Measurements from ENCODE around the gene DOC2B.

Gene DOC2B

DNA sequence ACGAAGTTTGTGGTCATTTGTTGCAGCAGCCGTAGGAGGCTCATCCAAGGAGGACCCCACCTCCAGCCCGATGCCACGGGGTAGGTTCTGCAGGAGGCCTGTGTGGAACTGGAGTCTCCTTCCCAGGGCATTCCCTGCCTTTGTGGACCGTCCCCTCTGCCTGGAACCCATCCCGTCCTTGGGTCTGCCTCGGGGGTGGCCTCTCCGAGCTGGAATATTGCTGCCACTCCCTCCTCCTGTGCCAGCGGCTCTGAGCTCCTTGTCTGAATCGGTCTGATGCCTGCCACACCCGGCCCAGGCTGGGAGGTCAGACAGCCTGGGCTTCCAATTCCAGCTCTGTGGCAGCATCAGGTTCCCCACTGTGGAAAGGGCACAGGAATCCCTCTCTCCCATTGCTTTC is 18.8 kb downstream of the DOC2B start:
- DNase-seq (ENCODE audit: low spot score) = no peak

DNA sequence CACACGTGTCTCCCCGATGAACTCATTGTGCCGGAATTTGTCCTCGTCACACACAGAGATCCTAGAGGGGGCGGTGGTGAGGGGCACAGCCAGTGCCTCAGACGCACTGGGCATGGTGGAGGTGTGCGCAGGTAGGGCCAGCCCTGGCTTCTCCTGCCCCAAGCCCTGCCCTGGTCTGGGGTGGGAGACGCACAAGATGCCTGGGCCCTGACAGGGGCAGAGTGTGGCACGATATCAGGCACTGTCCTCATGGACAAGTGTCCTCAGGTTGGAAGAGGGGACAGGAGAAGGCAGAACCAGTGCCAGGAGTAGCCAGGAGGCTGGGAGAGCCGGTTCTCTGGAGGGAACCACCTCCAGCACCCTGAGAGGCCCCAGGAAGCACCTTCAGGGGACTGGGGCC is 20.0 kb downstream of the DOC2B start:
- DNase-seq (ENCODE audit: low spot score) = no peak

DNA sequence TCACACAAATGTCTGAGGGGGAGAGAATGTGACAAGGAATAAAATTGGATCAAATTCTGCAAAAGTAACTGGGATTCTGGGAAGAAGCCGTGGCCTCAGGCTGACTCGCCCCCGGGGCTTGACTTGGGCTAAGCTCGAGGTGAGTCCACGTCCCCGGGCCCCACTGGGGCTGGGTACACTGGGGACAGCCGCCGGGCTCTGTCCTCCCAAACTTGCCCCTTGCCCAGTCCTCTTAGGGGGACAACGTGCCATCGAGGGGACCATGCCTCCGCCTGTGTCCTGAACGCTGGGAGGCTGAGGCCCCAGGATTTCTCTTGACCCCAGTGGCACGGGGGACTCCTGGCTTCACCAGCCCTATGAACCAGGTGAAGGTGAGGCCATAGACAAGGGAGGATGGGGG is 21.1 kb downstream of the DOC2B start:
- no peak for DNase-seq (ENCODE audit: low spot score)

GRCh38 chr17:159609-160008 is 21.8 kb downstream of the DOC2B start:
- no peak for DNase-seq (ENCODE audit: low spot score)

DNA sequence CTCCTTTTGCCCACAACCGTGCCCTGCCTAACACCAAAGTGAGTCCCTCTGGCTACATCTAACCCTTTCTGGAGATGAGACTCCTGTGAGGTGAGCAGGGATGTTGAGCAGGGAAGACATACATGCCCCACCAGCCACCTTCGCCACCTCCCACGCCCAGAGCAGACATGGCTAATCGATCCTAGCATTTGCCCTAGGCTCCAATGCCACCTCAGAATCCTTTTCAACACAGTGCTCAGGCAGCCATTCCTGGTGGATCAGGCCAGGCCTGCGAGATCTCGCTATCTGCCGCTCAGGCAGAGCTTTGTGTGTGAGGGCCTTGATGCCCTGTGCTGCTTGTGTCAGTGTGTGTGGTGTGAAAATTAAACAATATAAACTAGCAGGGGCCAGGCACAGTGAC is 23.1 kb downstream of the DOC2B start:
- no peak for DNase-seq (ENCODE audit: low spot score)

DNA sequence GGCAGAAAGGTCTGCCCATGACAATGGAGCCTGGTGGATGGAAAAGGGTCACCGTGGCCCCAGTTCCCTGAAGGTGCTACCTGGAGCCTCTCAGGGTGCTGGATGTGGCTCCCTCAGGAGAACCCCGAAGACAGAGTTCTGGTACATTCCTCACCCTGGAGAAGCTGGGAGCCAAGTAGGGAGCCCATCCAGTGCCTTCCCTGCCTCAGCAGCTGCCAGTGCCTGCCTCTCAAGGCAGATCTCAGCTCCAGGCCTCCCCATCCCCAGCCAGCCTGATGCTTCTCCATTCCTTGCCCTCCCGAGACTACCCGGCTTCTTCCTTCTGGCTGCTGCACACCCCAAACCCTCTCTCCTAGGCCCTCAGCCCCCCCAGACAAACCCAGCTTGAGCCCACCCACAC is 23.5 kb downstream of the DOC2B start:
- no peak for DNase-seq (ENCODE audit: low spot score)

DNA sequence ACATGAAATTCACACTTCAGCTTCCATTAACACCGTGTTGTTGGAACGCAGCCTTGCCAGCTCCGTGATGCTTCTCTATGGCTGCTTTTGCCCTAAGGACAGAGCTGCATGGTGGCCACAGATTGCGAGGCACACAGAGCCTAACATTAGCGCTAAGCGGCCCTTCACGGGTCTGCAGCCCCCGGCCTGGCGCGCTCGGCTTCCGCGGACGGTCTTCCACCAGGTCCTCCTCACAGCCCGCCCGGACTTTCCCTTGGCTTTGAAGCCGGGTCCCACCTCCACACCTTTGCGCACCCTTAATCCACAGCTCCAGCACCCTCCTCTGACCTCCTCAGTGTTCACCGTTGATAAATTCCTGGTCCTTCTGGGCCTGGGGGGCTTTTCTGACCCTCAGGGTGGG is 24.5 kb downstream of the DOC2B start:
- DNase-seq (ENCODE audit: low spot score) = no peak

- no peak for DNase-seq (ENCODE audit: low spot score)
Observed at GRCh38 chr17:156094-156621, 25.3 kb downstream of the DOC2B start.

GRCh38 chr17:155576-155975 is 25.9 kb downstream of the DOC2B start:
- no peak for DNase-seq (ENCODE audit: low spot score)

DNA sequence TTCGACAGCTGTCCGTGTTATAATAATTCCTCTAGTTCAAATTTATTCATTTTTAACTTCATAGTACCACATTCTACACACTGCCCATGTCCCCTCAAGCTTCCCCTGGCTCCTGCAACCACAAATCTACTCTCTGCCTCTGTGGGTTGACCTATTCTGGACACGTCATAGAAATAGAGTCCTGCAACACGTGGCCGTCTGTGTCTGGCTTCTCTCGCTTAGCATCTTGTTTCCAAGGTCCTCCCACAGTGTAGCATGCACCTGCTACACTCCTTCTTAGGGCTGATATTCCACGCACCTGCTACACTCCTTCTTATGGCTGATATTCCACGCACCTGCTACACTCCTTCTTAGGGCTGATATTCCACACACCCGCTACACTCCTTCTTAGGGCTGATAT is 27.6 kb downstream of the DOC2B start:
- DNase-seq (ENCODE audit: low spot score) = no peak

DNA sequence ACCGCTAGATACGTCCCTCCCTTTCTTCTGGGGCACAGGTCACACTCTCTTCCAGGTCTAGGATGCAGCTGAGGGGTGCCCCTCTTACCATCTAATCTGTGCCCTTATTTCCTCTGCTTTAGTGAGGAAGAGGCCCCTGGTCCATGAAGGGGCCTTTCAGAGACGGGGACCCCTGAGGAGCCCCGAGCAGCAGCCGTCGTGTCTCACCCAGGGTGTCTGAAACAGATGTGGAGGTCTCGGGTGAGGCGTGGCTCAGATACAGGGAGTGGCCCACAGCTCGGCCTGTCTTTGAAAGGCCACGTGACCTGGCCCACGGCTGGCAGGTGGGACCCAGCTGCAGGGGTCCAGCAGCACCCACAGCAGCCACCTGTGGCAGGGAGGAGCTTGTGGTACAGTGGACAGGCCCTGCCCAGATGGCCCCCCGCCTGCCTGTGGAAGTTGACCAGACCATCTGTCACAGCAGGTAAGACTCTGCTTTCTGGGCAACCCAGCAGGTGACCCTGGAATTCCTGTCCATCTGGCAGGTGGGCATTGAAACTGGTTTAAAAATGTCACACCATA is 28.5 kb downstream of the DOC2B start:
- DNase-seq (ENCODE audit: low spot score) = no peak

DNA sequence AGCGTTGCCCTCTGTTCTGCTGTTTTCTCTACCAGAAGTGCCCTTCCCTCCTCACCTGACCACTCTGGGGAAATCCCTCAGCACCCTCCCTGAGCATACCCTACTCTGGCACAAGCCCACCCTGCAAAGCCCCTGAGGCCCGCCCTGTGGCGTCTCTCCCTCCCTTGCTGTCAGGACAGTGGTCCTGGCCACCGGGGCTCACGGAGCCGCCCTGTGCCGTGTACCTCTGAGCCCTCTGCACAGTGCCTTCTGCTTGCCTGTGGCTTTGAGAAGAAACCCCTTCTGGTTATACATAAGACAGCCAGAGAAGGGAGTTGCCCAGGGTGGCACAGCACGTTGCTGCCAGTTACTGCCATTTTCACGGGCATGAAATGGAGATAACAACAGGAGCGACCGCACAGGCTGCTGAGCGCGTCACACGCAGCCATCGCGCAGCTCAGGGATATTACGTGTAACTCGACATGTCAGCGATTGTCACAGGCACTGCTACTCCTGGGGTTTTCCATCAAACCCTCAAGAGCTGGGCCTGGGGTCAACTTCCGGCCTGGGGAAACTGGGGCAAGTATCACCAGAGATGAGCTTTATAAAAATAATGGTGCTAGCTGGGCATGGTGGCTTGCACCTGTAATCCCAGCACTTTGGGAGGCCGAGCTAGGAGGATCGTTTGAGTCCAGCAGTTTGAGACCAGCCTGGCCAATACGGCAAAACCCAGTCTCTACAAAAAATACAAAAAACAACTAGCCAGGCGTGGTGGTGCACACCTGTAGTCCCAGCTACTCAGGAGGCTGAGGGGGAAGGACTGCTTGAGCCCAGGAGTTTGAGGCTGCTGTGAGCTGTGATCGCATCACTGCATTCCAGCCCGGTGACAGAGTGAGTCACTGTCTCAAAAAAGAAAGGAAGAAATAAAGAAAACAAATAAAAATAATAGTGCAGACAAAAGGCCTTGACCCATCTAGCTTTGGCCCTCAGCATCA is 29.3 kb downstream of the DOC2B start:
- DNase-seq (ENCODE audit: low spot score) = no peak

GRCh38 chr17:151004-151403 is 30.4 kb downstream of the DOC2B start:
- DNase-seq (ENCODE audit: low spot score) = no peak

DNA sequence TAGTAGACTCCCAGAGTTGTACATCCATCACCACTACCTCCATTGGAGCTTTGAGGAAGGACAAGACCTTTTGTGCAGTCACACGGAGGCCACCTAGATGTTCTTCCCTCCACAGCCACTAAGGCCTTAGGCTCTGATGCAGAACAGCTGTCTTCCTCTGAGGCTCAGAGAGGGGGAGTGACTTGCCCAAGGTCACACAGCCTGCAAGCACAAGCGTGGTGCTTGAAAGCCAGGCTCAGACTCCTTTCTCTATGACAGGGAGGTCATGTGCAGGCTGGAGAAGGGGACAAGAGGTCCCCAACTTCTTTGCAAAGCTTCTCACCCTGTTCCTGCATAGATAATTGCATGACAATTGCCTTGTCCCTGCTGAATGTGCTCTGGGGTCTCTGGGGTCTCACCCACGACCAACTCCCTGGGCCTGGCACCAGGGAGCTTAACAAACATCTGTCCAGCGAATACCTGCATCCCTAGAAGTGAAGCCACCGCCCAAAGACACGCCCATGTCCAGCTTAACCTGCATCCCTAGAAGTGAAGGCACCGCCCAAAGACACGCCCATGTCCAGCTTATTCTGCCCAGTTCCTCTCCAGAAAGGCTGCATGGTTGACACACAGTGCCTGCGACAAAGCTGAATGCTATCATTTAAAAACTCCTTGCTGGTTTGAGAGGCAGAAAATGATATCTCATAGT is 31.4 kb downstream of the DOC2B start:
- no peak for DNase-seq (ENCODE audit: low spot score)

GRCh38 chr17:149231-149630 is 32.2 kb downstream of the DOC2B start:
- DNase-seq (ENCODE audit: low spot score) = no peak

DNA sequence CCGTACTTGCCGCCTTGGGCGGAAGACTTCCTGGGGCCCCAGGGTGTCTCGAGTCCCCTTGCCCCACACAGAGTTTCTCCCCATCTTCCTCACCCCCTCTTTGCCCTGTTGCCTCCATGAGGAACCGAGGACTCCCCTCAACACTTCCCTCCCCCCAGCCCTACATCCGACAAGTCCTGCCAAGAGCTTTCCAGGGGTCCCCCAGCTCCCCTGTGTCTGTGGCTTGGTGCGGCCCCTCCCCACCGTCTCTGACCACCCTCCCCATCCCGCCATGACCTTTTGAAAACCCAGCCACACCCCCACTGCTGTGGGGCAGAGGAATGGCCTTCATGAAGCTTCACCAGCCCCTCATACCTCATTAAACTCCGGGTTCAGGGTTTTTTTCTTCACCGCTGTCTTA is 32.7 kb downstream of the DOC2B start:
- DNase-seq (ENCODE audit: low spot score) = no peak

DNA sequence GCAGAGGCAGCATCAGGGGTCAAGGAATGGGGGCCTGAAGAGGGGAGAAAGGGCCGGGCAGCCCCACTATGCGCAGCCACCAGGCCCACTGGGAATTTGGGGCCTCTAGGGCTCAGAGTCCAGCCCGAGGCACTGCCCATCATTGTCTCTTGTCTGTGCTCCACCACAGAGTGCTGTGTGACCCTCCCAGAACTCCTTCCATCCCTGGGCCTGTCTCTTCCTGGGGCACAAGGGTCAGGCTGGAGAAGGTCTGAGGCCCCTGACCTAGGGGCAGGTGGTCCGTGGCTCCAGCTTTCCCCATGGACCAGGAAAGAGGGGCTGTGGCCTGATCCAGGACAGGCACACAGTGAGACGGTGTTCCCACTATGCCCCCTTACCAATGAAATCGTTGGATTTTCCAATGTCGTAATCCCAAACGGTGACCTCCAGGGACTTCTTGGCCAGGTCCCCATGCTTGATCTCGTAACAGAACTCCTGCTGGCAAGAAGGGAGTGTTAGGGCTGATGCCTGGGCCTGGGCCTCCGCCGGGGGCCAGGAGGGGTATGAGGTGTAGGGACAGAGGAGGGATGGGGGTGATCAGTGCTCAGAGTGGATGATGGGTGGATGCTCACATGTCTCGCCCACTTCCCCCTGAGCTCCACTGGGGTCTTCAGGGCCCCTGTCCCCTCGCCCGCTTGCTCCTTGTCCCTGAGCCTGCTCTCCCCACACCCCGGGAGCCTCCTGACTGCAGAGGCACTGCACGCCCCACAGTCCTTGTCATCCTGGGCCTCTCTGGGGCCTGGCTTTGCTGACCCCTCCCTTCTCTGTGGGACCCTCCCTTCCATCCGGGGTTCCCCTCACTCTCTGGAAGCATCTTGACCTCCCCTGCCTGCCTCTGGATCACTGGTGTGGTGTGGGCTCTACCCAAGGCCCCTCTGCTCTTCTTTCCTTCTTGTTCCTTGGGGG is 33.4 kb downstream of the DOC2B start:
- DNase-seq (ENCODE audit: low spot score) = no peak

DNA sequence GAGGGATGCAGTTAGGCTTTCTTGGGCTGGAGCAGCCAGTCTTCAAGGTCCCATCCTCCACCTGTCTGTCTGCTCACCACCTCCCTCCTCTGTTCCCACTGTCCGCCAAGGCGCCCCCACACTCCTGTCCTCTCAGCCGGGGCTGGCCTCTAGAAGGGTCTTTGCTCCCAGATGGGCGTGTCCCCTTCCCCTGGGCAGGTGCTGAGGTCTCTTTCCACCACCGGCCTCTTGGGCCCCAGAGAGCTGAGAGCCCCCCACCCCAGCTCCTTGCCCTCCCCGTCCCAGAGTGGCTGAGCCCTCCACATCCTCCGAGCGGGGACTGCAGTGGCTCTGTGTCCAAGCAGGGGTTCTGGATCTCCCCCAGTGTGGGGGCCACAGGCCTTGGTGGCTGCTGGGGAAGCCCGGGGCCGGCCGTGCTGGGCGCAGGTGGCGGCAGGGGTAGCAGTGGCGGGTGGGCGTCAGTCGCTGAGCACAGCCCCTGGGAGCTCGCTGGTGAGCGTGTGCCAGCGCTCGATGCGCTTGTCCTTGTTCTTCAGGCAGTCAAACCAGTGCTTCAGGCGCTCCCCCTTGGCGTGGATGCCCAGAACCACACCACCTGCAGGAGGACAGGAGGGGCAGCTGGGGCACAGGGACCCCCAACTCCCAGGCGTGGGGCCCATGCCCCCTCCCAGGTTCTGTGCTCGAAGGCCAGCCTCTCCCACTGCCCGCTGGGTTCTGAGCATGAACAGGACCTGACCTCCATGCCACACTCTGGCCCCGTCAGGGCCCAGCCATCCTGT is 34.3 kb downstream of the DOC2B start:
- DNase-seq (ENCODE audit: low spot score) = no peak

DNA sequence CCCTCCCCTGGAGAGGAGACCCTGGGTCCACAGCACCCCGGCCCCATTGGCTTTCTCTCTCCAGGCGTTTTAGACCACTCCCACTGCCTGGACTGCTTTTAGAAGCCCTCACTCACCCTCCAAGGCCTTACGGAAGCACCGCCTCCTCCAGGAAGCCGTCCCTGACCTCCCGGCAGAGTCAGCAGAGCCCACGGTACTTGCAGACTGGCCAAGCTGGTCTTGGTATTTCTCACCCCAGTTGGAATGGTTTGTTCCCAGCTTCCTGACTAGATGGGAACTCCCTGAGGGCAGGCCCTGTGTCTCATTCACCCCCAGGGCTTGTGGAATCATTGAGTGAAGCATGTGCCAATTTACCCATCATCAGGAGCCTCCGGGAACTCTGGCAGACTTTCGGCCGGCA is 34.9 kb downstream of the DOC2B start:
- DNase-seq (ENCODE audit: low spot score) = no peak

DNA sequence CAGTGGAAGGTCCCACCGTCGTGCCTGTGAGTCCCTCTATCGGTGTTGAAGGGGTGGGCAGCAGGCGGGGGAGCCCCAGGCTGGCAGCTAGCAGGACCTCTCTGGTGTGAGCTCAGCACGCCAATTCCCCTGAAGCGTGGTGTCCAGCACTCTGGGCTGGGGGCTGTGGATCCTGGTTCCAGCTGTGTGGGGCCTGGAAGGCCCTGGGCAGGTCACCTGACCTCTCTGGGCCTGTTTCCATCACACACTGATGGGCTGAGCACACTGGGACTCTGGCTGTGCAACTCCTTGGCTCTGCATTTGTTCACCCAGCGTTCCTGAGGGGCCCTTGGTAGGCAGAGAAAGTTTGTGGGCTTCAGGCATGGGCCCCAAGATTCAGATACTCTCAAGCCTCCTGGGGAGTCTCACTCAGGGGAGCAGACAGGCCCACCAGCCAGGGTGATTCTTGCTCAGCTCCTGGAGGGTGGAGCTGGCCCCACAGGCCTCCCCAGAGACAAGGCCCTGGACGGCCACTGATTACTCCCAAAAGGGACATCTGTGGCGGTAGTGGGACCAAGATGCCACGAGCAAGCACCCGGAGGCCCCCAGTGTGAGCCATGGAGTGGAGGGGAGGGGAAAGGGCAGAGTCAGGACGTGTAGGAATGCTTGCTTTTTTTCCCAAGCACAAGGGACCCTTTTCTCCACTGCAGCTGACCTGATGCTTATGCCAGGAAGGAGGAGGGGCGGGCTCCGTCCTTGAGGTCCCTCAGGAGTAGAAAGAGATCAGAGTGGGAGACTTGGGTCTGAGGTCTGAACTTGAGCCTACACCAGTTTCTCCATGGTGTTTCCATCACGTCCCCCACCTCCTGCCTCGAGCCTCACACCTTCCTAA is 35.5 kb downstream of the DOC2B start:
- DNase-seq (ENCODE audit: low spot score) = no peak
